HEK293T (cell line): ENCODE data around the gene TECPR1.

ENCODE experiments used
- CTCF ChIA-PET: fragments of 350-600 bp; formaldehyde crosslinking; extraction: SDS; loops from one replicate; lab custom pipeline; 2021; ENCODE audit warnings: antibody characterized with exemption, inconsistent platforms; lab: Yijun Ruan, JAX
- POLR2A ChIA-PET: fragments of 350-600 bp; formaldehyde crosslinking; extraction: SDS; loops from one replicate; lab custom pipeline; 2020; ENCODE audit warnings: antibody characterized with exemption, inconsistent platforms; lab: Yijun Ruan, JAX
- DNase-seq: peaks from one replicate; pipeline ENCODE4 v3.0.0; 2012; ENCODE audit warnings: mixed read lengths; ENCODE audit errors: extremely low spot score
- ARNT ChIP-seq: fragments of 450-650 bp; IDR thresholded peaks from 2 replicates; pipeline ENCODE4 v1.6.1; 2017; ENCODE audit warnings: mild to moderate bottlenecking
- BHLHE40 ChIP-seq: fragments of 450-650 bp; IDR thresholded peaks from 2 replicates; pipeline ENCODE4 v1.6.1; 2016; ENCODE audit warnings: mild to moderate bottlenecking, moderate library complexity, borderline replicate concordance
- CTBP1 ChIP-seq: fragments of 450-650 bp; IDR thresholded peaks from 2 replicates; pipeline ENCODE4 v1.6.1; 2016; ENCODE audit warnings: borderline replicate concordance
- ELF4 ChIP-seq: fragments of 450-650 bp; IDR thresholded peaks from 2 replicates; pipeline ENCODE4 v1.6.1; 2017; ENCODE audit warnings: antibody characterized with exemption
- FOXA1 ChIP-seq: fragments of 450-650 bp; IDR thresholded peaks from 2 replicates; pipeline ENCODE4 v1.6.1; 2016; ENCODE audit warnings: mild to moderate bottlenecking
- FOXK2 ChIP-seq: fragments of 450-650 bp; IDR thresholded peaks from 2 replicates; pipeline ENCODE4 v1.6.1; 2016; ENCODE audit warnings: mild to moderate bottlenecking
- FOXM1 ChIP-seq: fragments of 450-650 bp; IDR thresholded peaks from 2 replicates; pipeline ENCODE4 v1.6.1; 2017; ENCODE audit warnings: mild to moderate bottlenecking, borderline replicate concordance
- HDGF ChIP-seq: fragments of 450-650 bp; IDR thresholded peaks from 2 replicates; pipeline ENCODE4 v1.6.1; 2017; ENCODE audit warnings: antibody characterized with exemption, borderline replicate concordance
- L3MBTL2 ChIP-seq: fragments of 450-650 bp; conservative IDR thresholded peaks from 2 replicates; pipeline ENCODE4 v1.6.1; 2016; ENCODE audit warnings: mild to moderate bottlenecking
- LEF1 ChIP-seq: fragments of 450-650 bp; IDR thresholded peaks from 2 replicates; pipeline ENCODE4 v1.6.1; 2017; ENCODE audit warnings: mild to moderate bottlenecking, borderline replicate concordance
- NFRKB ChIP-seq: fragments of 450-650 bp; IDR thresholded peaks from 2 replicates; pipeline ENCODE4 v1.6.1; 2016; ENCODE audit warnings: mild to moderate bottlenecking, moderate library complexity
- PKNOX1 ChIP-seq: fragments of 450-650 bp; IDR thresholded peaks from 2 replicates; pipeline ENCODE4 v1.6.1; 2016
- SP1 ChIP-seq: fragments of 450-650 bp; IDR thresholded peaks from 2 replicates; pipeline ENCODE4 v1.6.1; 2017
- SUZ12 ChIP-seq: fragments of 450-650 bp; IDR thresholded peaks from 2 replicates; pipeline ENCODE4 v1.6.1; 2016; ENCODE audit warnings: mild to moderate bottlenecking
- TARDBP ChIP-seq: fragments of 450-650 bp; IDR thresholded peaks from 2 replicates; pipeline ENCODE4 v1.6.1; 2016
- ZNF384 ChIP-seq: fragments of 450-650 bp; IDR thresholded peaks from 2 replicates; pipeline ENCODE4 v1.6.1; 2016

Gene TECPR1

GRCh38 chr7:98294326-98294725 lies 42.3 kb upstream of the TECPR1 start:
- no peak for DNase-seq
- ChIA-PET POLR2A (no interaction called here), CTCF (interaction anchor here (0.6 to 1.1 kb wide), 5 partner anchors 121 to 544 kb away, joined by 3 to 4 read pairs (median 3); no protein-coding TSS in a partner anchor)
- no peak for TF ChIP-seq NFRKB
- no peak for TF ChIP-seq CTBP1
- TF ChIP-seq LEF1 = no peak
- no peak for TF ChIP-seq BHLHE40
- TF ChIP-seq HDGF = no peak

- no peak for DNase-seq
- ChIA-PET CTCF (interaction anchor here (1.1 kb wide), 1 partner anchor 545 kb away, joined by 4 read pairs; no protein-coding TSS in a partner anchor), POLR2A (interaction anchor here (1.0 kb wide), 1 partner anchor 107 kb away, joined by 3 read pairs; the partner anchor contains the start of gene BAIAP2L1)
- TF ChIP-seq L3MBTL2 (no peak), LEF1 (no peak), ELF4 (no peak), ARNT (no peak), NFRKB (no peak), FOXA1 (no peak), TARDBP (no peak), ZNF384 (no peak), HDGF (no peak), FOXK2 (no peak), FOXM1 (no peak), CTBP1 (no peak)
These were observed 41.7 kb upstream of the TECPR1 start for GRCh38 chr7:98293746-98294145.

- ChIA-PET CTCF (no interaction called here), POLR2A (interaction anchor here (1.0 kb wide), 1 partner anchor 108 kb away, joined by 3 read pairs; the partner anchor contains the start of gene BAIAP2L1)
- no peak for DNase-seq
- no peak for TF ChIP-seq HDGF
- TF ChIP-seq ELF4 = no peak
- TF ChIP-seq CTBP1 = no peak
- no peak for TF ChIP-seq BHLHE40
- no peak for TF ChIP-seq PKNOX1
- TF ChIP-seq TARDBP = no peak
- no peak for TF ChIP-seq FOXK2
- no peak for TF ChIP-seq LEF1
- TF ChIP-seq SP1 = no peak
These were observed 41.2 kb upstream of the TECPR1 start for GRCh38 chr7:98293265-98293664.

GRCh38 chr7:98291717-98292116 lies 39.7 kb upstream of the TECPR1 start:
- ChIA-PET CTCF (no interaction called here), POLR2A (no interaction called here)
- DNase-seq = no peak
- TF ChIP-seq FOXM1 = no peak
- TF ChIP-seq PKNOX1 = no peak
- TF ChIP-seq SUZ12 = no peak
- TF ChIP-seq NFRKB = no peak
- no peak for TF ChIP-seq CTBP1
- no peak for TF ChIP-seq LEF1
- TF ChIP-seq HDGF = no peak
- no peak for TF ChIP-seq L3MBTL2
- no peak for TF ChIP-seq FOXA1
- TF ChIP-seq ZNF384 = no peak
- TF ChIP-seq BHLHE40 = no peak
- TF ChIP-seq TARDBP = no peak
- no peak for TF ChIP-seq ARNT
- no peak for TF ChIP-seq SP1
- TF ChIP-seq FOXK2 = no peak
- no peak for TF ChIP-seq ELF4

- POLR2A ChIA-PET = interaction anchor here (1.2 kb wide), 1 partner anchor 112 kb away, joined by 3 read pairs; the partner anchor contains the start of gene BAIAP2L1
- TF ChIP-seq SUZ12 (no peak), FOXK2 (no peak), CTBP1 (no peak), SP1 (no peak), LEF1 (no peak), TARDBP (no peak), ARNT (no peak)
- CTCF ChIA-PET = interaction anchor here (1.3 kb wide), 1 partner anchor 111 kb away, joined by 3 read pairs; the partner anchor contains the start of gene BAIAP2L1
- no peak for DNase-seq
These were observed 37.4 kb upstream of the TECPR1 start for GRCh38 chr7:98289333-98289875.

- no peak for DNase-seq
- TF ChIP-seq FOXM1 (no peak), ARNT (no peak), FOXK2 (no peak), PKNOX1 (no peak), TARDBP (no peak), HDGF (no peak), CTBP1 (no peak), SP1 (no peak), SUZ12 (no peak), NFRKB (no peak), ELF4 (no peak)
- ChIA-PET POLR2A (interaction anchor here (1.2 kb wide), 1 partner anchor 113 kb away, joined by 3 read pairs; the partner anchor contains the start of gene BAIAP2L1), CTCF (no interaction called here)
These were observed 36.2 kb upstream of the TECPR1 start for GRCh38 chr7:98288064-98288823.
